A673 (cell line): Measurements from ENCODE around the gene GAB4. TPM values are rescaled to one million over a fixed set of nuclear protein-coding genes. Genes with fewer than 3 reads are reported as not detected.

Experiments
- BruUV-seq: library from RNA; stranded (reverse); fragments of 400-500 nt; replicated peaks from 2 replicates; lab custom pipeline; 2021; lab: Mats Ljungman, UMichigan
- CTCF ChIA-PET: fragments of 300-600 bp; sonication (Branson Sonifier 250); formaldehyde crosslinking; loops from one replicate; lab custom pipeline; 2022; ENCODE audit warnings: antibody characterized with exemption; lab: Charles Lee
- POLR2A ChIA-PET: fragments of 300-600 bp; sonication (Branson Sonifier 250); formaldehyde crosslinking; loops from one replicate; lab custom pipeline; 2022; ENCODE audit warnings: antibody characterized with exemption; ENCODE audit not compliant: low non-redundant PET; lab: Charles Lee
- DNase-seq: peaks from one replicate; pipeline ENCODE4 v3.0.0-alpha.2; 2015; ENCODE audit warnings: low spot score
- H3K27ac ChIP-seq: fragments of 200-600 bp; sonication (generic); 2 replicates; pipeline ENCODE4 v1.5.1; 2016; ENCODE audit warnings: mixed run types, low read depth, mild to moderate bottlenecking, mixed read lengths, antibody characterized with exemption, low read length; ENCODE audit not compliant: poor library complexity, severe bottlenecking
- H3K27me3 ChIP-seq: fragments of 200-600 bp; sonication (generic); replicated peaks from 2 replicates; pipeline ENCODE4 v1.6.1; 2017; ENCODE audit warnings: mixed run types, low read depth, mild to moderate bottlenecking, mixed read lengths, antibody characterized with exemption, low read length; ENCODE audit not compliant: insufficient read depth, poor library complexity
- H3K36me3 ChIP-seq: fragments of 200-600 bp; sonication (generic); 2 replicates; pipeline ENCODE4 v1.6.1; 2016; ENCODE audit warnings: mixed run types, mild to moderate bottlenecking, mixed read lengths, antibody characterized with exemption, low read length; ENCODE audit not compliant: insufficient read depth, poor library complexity, severe bottlenecking
- H3K4me1 ChIP-seq: fragments of 200-600 bp; sonication (generic); 2 replicates; pipeline ENCODE4 v1.6.1; 2017; ENCODE audit warnings: mixed run types, mild to moderate bottlenecking, mixed read lengths, antibody characterized with exemption, low read length; ENCODE audit not compliant: insufficient read depth, poor library complexity, severe bottlenecking
- H3K4me3 ChIP-seq: fragments of 200-600 bp; sonication (generic); 2 replicates; pipeline ENCODE4 v1.5.1; 2016; ENCODE audit warnings: low read depth, mixed run types, mild to moderate bottlenecking, mixed read lengths, low read length; ENCODE audit not compliant: poor library complexity, severe bottlenecking
- H3K9me3 ChIP-seq: fragments of 200-600 bp; sonication (generic); 2 replicates; pipeline ENCODE4 v1.6.1; 2016; ENCODE audit warnings: mixed run types, low read depth, mild to moderate bottlenecking, mixed read lengths, antibody characterized with exemption, low read length; ENCODE audit not compliant: poor library complexity, severe bottlenecking
- CTCF ChIP-seq: fragments of 300-800, 200-600 bp; sonication (generic); conservative IDR thresholded peaks from 2 replicates; pipeline ENCODE4 v1.5.1; 2017; ENCODE audit warnings: low read depth, mild to moderate bottlenecking, antibody characterized with exemption, low read length, moderate library complexity, mixed read lengths
- EZH2 ChIP-seq: fragments of 200-600 bp; sonication (generic); IDR thresholded peaks from 2 replicates; pipeline ENCODE4 v1.6.1; 2017; ENCODE audit warnings: borderline replicate concordance, low read depth, mild to moderate bottlenecking, mixed read lengths, antibody characterized with exemption, low read length; ENCODE audit not compliant: poor library complexity, severe bottlenecking
- intact Hi-C: fragments of 100-400 bp; cut with micrococcal nuclease; formaldehyde crosslinking; loops from one replicate; pipeline ENCODE4 v1.10.0; 2022; ENCODE audit not compliant: unreplicated experiment
- total RNA-seq: library from RNA; stranded (reverse); gene quantifications from 2 replicates; pipeline ENCODE4 v1.2.3, GENCODE V29; 2021

Gene GAB4
- total RNA-seq, 1 experiment from 2014 or later = not detected

GRCh38 chr22:16961477-16962186 is 46.4 kb downstream of the GAB4 start:
- Histone ChIP-seq H3K4me3 (no peak overlapping the region), H3K9me3 (no peaks in the 10 kb centered on the region), H3K27me3 (no peaks in the 10 kb centered on the region), H3K4me1 (no peaks in the 10 kb centered on the region), H3K36me3 (no peaks in the 10 kb centered on the region), H3K27ac (no peak overlapping the region)
- intact Hi-C loops = no loop called here
- TF ChIP-seq CTCF (no peak), EZH2 (no peak)
- ChIA-PET POLR2A (no interaction called here), CTCF (no interaction called here)
- BruUV-seq = no TSS peak
- DNase-seq = no peak

- Histone ChIP-seq H3K4me3 (no peak overlapping the region), H3K27ac (no peak overlapping the region), H3K9me3 (no peaks in the 10 kb centered on the region), H3K4me1 (no peaks in the 10 kb centered on the region), H3K27me3 (no peaks in the 10 kb centered on the region), H3K36me3 (no peaks in the 10 kb centered on the region)
- ChIA-PET POLR2A (no interaction called here), CTCF (no interaction called here)
- no peak for DNase-seq
- TF ChIP-seq CTCF = no peak
- TF ChIP-seq EZH2 = no peak
- no TSS peak for BruUV-seq
- intact Hi-C loops = no loop called here
Observed at GRCh38 chr22:16960884-16961249, 47.2 kb downstream of the GAB4 start.

- Histone ChIP-seq H3K36me3 (no peaks in the 10 kb centered on the region), H3K4me3 (no peak overlapping the region), H3K4me1 (no peaks in the 10 kb centered on the region), H3K27me3 (no peaks in the 10 kb centered on the region), H3K9me3 (no peaks in the 10 kb centered on the region), H3K27ac (no peak overlapping the region)
- no TSS peak for BruUV-seq
- intact Hi-C loops = no loop called here
- no peak for TF ChIP-seq EZH2
- no peak for TF ChIP-seq CTCF
- ChIA-PET CTCF (no interaction called here), POLR2A (no interaction called here)
- DNase-seq = no peak
Observed at GRCh38 chr22:16960220-16960883, 47.7 kb downstream of the GAB4 start.
